Measurements from ENCODE around the gene RORC. TPM values are rescaled to one million over a fixed set of nuclear protein-coding genes. Genes with fewer than 3 reads are reported as not detected.

Gene RORC
- total and polyA plus RNA-seq, 2 of the 8 experiments (the other 6 are each of a cell fraction or from before 2014, with no cell fraction given): 0.44 to 0.54 TPM

- no peak for TF ChIP-seq TCF12 (IDR thresholded peaks at IDR 0.05; ENCODE audit: low read depth, low read length)
- Histone ChIP-seq H3K9me3 (ENCODE audit: insufficient read depth in 2 of 2, low read depth in 1 of 2, low read length in 1 of 2) (no peaks in the 10 kb centered on the region), H3K4me2 (ENCODE audit: insufficient read depth in 1 of 2, low read depth in 2 of 2, low read length in 2 of 2) (no peak overlapping the region), H3K27me3 (replicated peaks in 1 of 4; ENCODE audit: control insufficient read depth in 3 of 4, extremely low read depth in 1 of 4, insufficient read depth in 3 of 4, low read length in 3 of 4) (no peaks in the 10 kb centered on the region), H4K5ac (ENCODE audit: insufficient read length, low read depth, low read length) (no peak overlapping the region), H4K8ac (ENCODE audit: extremely low read depth, insufficient read depth, low read length) (no peak overlapping the region), H3K79me1 (ENCODE audit: low read depth, low read length) (no peaks in the 10 kb centered on the region), H3K9ac (replicated peaks in 1 of 4; ENCODE audit: extremely low read depth in 1 of 4, low read depth in 3 of 4, low read length in 3 of 4) (no peak overlapping the region), H4K91ac (replicated peaks; ENCODE audit: insufficient read length, low read length) (no peak overlapping the region), H3K79me2 (ENCODE audit: control insufficient read depth in 1 of 2, insufficient read depth in 2 of 2, low read length in 2 of 2) (no peaks in the 10 kb centered on the region), H2BK15ac (ENCODE audit: low read length) (no peak overlapping the region), H2BK120ac (replicated peaks; ENCODE audit: low read depth, low read length) (no peak overlapping the region), H3K18ac (ENCODE audit: extremely low read depth, low read length) (no peak overlapping the region), H3K23ac (ENCODE audit: insufficient read length) (no peak overlapping the region), H3K14ac (ENCODE audit: insufficient read length) (no peak overlapping the region), H2BK12ac (ENCODE audit: low read depth, low read length) (no peak overlapping the region), H3K23me2 (ENCODE audit: low read depth, low read length) (no peaks in the 10 kb centered on the region), H4K20me1 (replicated peaks in 1 of 2; ENCODE audit: control insufficient read depth in 1 of 2, insufficient read depth in 2 of 2, low read length in 2 of 2) (no peaks in the 10 kb centered on the region), H3K4me3 (ENCODE audit: extremely low read depth in 1 of 4, insufficient read depth in 2 of 4, low read depth in 3 of 4, low read length in 4 of 4) (no peak overlapping the region), H3K4ac (replicated peaks; ENCODE audit: insufficient read length, low read depth, low read length) (no peak overlapping the region), H2AFZ (ENCODE audit: low read length) (no peak overlapping the region), H3K27ac (ENCODE audit: low read depth, low read length) (no peak overlapping the region), H2BK5ac (ENCODE audit: low read depth, low read length) (no peak overlapping the region), H3K56ac (replicated peaks; ENCODE audit: insufficient read length, low read depth, low read length) (no peak overlapping the region), H3K36me3 (ENCODE audit: control insufficient read depth in 2 of 4, insufficient read depth in 4 of 4, low read length in 3 of 4) (peaks cover 0 to 33% (median 9%) of the 10 kb centered on the region in 4 experiments; a peak in 5 of 8 replicates), H2BK20ac (ENCODE audit: low read length) (no peak overlapping the region), H3K4me1 (replicated peaks in 1 of 4; ENCODE audit: control insufficient read depth in 3 of 4, insufficient read depth in 4 of 4, low read length in 3 of 4) (no peaks in the 10 kb centered on the region), H2AK5ac (ENCODE audit: low read depth, low read length) (no peak overlapping the region)
- DNase-seq (ENCODE audit: low read depth in 1 of 2, low spot score in 2 of 2) (no peak), FAIRE-seq (no peak)
- POLR2A ChIA-PET (ENCODE audit: partially characterized antibody): interaction anchor here (1.0 kb wide), 1 partner anchor 18 kb away, joined by 3 read pairs; no protein-coding TSS in a partner anchor
- WGBS, 2 experiments (ENCODE audit: extremely low coverage in 1 of 2, insufficient coverage in 1 of 2, insufficient read length in 1 of 2, insufficient replicate concordance in 2 of 2, low coverage in 1 of 2, low lambda C conversion rate in 2 of 2, missing lambda C conversion rate in 1 of 2): 93% methylated on average over 4 of the region's 4 CpGs; no CpG with 5 or more reads in 1 of the 2 experiments
- CTCF ChIA-PET (ENCODE audit: partially characterized antibody): interaction anchor here (1.2 to 1.3 kb wide), 2 partner anchors 10 to 51 kb away, joined by 3 to 6 read pairs; partner anchors contain the start of gene TDRKH
Observed at GRCh38 chr1:151779852-151780251, 51.8 kb downstream of the RORC start.

Data from H1 (cell line).